Panc1 (cell line): Measurements from ENCODE around the gene NHLRC2. TPM values are rescaled to one million over a fixed set of nuclear protein-coding genes. Genes with fewer than 3 reads are reported as not detected.

Experiments used
- ATAC-seq: fragments of 200-7000 bp; cut with Tn5 transposase; 2 replicates; pipeline ENCODE4 v1.9.1; 2020; ENCODE audit warnings: mild to moderate bottlenecking, moderate library complexity
- BruUV-seq: library from RNA; stranded (reverse); fragments of 400-500 nt; replicated peaks from 2 replicates; lab custom pipeline; 2021; lab: Mats Ljungman, UMichigan
- CTCF ChIA-PET: fragments of 300-600 bp; sonication (Branson Sonifier 250); formaldehyde crosslinking; loops from one replicate; lab custom pipeline; 2022; ENCODE audit warnings: antibody characterized with exemption; lab: Charles Lee
- POLR2A ChIA-PET: fragments of 300-600 bp; sonication (Branson Sonifier 250); formaldehyde crosslinking; loops from one replicate; lab custom pipeline; 2022; ENCODE audit warnings: antibody characterized with exemption; lab: Charles Lee
- DNase-seq: peaks from one replicate; pipeline ENCODE4 v3.0.0-alpha.2; 2010; ENCODE audit warnings: low read depth, low spot score
- H3K27ac ChIP-seq: 2 replicates; pipeline ENCODE4 v1.5.1; 2011; ENCODE audit warnings: mild to moderate bottlenecking, low read length, inconsistent platforms
- H3K27me3 ChIP-seq: fragments of 200-500 bp; sonication (Bioruptor generic); 2 replicates; pipeline ENCODE4 v1.6.0; 2014; ENCODE audit warnings: low read length, inconsistent platforms; ENCODE audit not compliant: control insufficient read depth, insufficient read depth
- H3K36me3 ChIP-seq: fragments of 200-500 bp; sonication (Bioruptor generic); 2 replicates; pipeline ENCODE4 v1.5.1; 2014; ENCODE audit warnings: inconsistent platforms, mild to moderate bottlenecking, low read length, moderate library complexity; ENCODE audit not compliant: control insufficient read depth, insufficient read depth
- H3K4me1 ChIP-seq: 2 replicates; pipeline ENCODE4 v1.5.1; 2011; ENCODE audit warnings: inconsistent platforms, mild to moderate bottlenecking, low read length, moderate library complexity; ENCODE audit not compliant: control insufficient read depth, insufficient read depth
- H3K4me3 ChIP-seq, 2 experiments: 2 replicates each; pipeline ENCODE4 v1.5.1; 2011 to 2012; ENCODE audit warnings: low read depth in 2 of 2, low read length in 2 of 2, mild to moderate bottlenecking in 2 of 2, inconsistent platforms in 1 of 2, moderate library complexity in 1 of 2
- H3K9me3 ChIP-seq: fragments of 200-500 bp; sonication (Bioruptor generic); 2 replicates; pipeline ENCODE4 v1.5.1; 2014; ENCODE audit warnings: low read depth, mild to moderate bottlenecking, inconsistent platforms, low read length, moderate library complexity; ENCODE audit not compliant: control insufficient read depth, insufficient read depth
- CTCF ChIP-seq: fragments of 450-650 bp; IDR thresholded peaks from 2 replicates; pipeline ENCODE4 v1.5.1; 2017; ENCODE audit warnings: mild to moderate bottlenecking
- POLR2AphosphoS5 ChIP-seq: IDR thresholded peaks from 2 replicates; pipeline ENCODE4 v1.6.1; 2012; ENCODE audit warnings: mild to moderate bottlenecking, low read depth, low read length, moderate library complexity
- REST ChIP-seq, 2 experiments: IDR thresholded peaks; 2 replicates each; pipeline ENCODE4 v1.6.1; 2011 to 2012; ENCODE audit warnings: low read depth in 2 of 2, control low read depth in 1 of 2, low read length in 1 of 2, mild to moderate bottlenecking in 1 of 2, moderate library complexity in 1 of 2; ENCODE audit not compliant: insufficient read depth in 1 of 2
- SIN3A ChIP-seq: IDR thresholded peaks from 2 replicates; pipeline ENCODE4 v1.6.1; 2012; ENCODE audit warnings: low read depth, mild to moderate bottlenecking, low read length, moderate library complexity, borderline replicate concordance; ENCODE audit not compliant: insufficient read depth
- TCF7L2 ChIP-seq: IDR thresholded peaks from 2 replicates; pipeline ENCODE4 v1.6.1; 2011; ENCODE audit warnings: mild to moderate bottlenecking, low read depth, low read length, inconsistent platforms
- in situ Hi-C: cut with HindIII; loops from 2 replicates; pipeline ENCODE4 v1.10.0; 2016; ENCODE audit warnings: low sequenced_read_pairs, low pct_unique_long_range_greater_than_20kb
- intact Hi-C: fragments of 100-400 bp; cut with micrococcal nuclease; formaldehyde crosslinking; loops from one replicate; pipeline ENCODE4 v1.10.0; 2022; ENCODE audit not compliant: unreplicated experiment
- total RNA-seq: library from RNA; stranded (reverse); gene quantifications from one replicate; pipeline ENCODE4 v1.2.1, GENCODE V29; 2021; ENCODE audit not compliant: unreplicated experiment

The NHLRC2 gene
- total RNA-seq, 1 experiment from 2014 or later, result 47.3 TPM

- in situ Hi-C loops, result no loop called here
Measured at GRCh38 chr10:113842171-113842570, 12.3 kb upstream of the NHLRC2 start.

GRCh38 chr10:113843972-113844485, 10.4 kb upstream of the NHLRC2 start:
- Histone ChIP-seq H3K4me3 (no peak overlapping the region), H3K9me3 (no peaks in the 10 kb centered on the region), H3K27me3 (no peaks in the 10 kb centered on the region), H3K4me1 (no peaks in the 10 kb centered on the region), H3K36me3 (peaks cover 4% of the 10 kb centered on the region; the same call in 1 of the 2 replicates), H3K27ac (no peak overlapping the region)
- in situ Hi-C loops (no loop called here), intact Hi-C loops (loop anchor here (10.0 kb wide), 1 partner anchor 139 kb away; no protein-coding TSS in a partner anchor)
- no TSS peak for BruUV-seq
- ChIA-PET CTCF (no interaction called here), POLR2A (no interaction called here)
- TF ChIP-seq POLR2AphosphoS5, result no peak
- no peak for TF ChIP-seq CTCF
- no peak for TF ChIP-seq TCF7L2
- TF ChIP-seq REST (IDR thresholded peaks at IDR 0.05; ENCODE audit: insufficient read depth in 1 of 2, low read depth in 2 of 2, low read length in 1 of 2), result no peak
- no peak for TF ChIP-seq SIN3A
- DNase-seq (no peak), ATAC-seq (no peak)

More at GRCh38 chr10:113842171-113842570, 12.3 kb upstream of the NHLRC2 start:
- intact Hi-C loops, result loop anchor here (10.0 kb wide), 1 partner anchor 137 kb away; no protein-coding TSS in a partner anchor
- no peaks in the 10 kb centered on the region for H3K9me3 ChIP-seq
- POLR2A ChIA-PET, result no interaction called here
- no peaks in the 10 kb centered on the region for H3K4me1 ChIP-seq
- no peaks in the 10 kb centered on the region for H3K27me3 ChIP-seq
- CTCF ChIA-PET, result no interaction called here
- H3K27ac ChIP-seq, result no peak overlapping the region
- ATAC-seq (no peak), DNase-seq (no peak)
- H3K4me3 ChIP-seq, result no peak overlapping the region
- BruUV-seq, result no TSS peak
- TF ChIP-seq POLR2AphosphoS5 (no peak), SIN3A (no peak), CTCF (no peak), TCF7L2 (no peak), REST (IDR thresholded peaks at IDR 0.05; ENCODE audit: insufficient read depth in 1 of 2, low read depth in 2 of 2, low read length in 1 of 2) (no peak)
- peaks cover 4% of the 10 kb centered on the region; the same call in 1 of the 2 replicates for H3K36me3 ChIP-seq
